ENCODE results near the gene TAAR2.
"Not testable (repeated sequence)": the region's sequence is repeated elsewhere in the genome, so short reads cannot be mapped to it uniquely, and the experiment has no call there.

TAAR2 gene

GRCh38 chr6:132624175-132624574, at the start of gene TAAR2:
TSS of gene TAAR2 (minus strand) at chr6:132624275. CDS start at chr6:132624275, 0 bp downstream.
- no peak for DNase-seq (ENCODE audit: low read depth in 3 of 3)

GRCh38 chr6:132673376-132674094, 49.5 kb upstream of the TAAR2 start:
- no peak for DNase-seq (ENCODE audit: low read depth in 3 of 3)

GRCh38 chr6:132671295-132671694, 47.2 kb upstream of the TAAR2 start:
- no peak for DNase-seq (ENCODE audit: low read depth in 3 of 3)

- no peak for DNase-seq (ENCODE audit: low read depth in 3 of 3)
Observed at GRCh38 chr6:132669690-132670291, 45.7 kb upstream of the TAAR2 start.

GRCh38 chr6:132666118-132666517, 42.0 kb upstream of the TAAR2 start:
- DNase-seq (ENCODE audit: low read depth in 3 of 3), result no peak

- no peak for DNase-seq (ENCODE audit: low read depth in 3 of 3)
Observed at GRCh38 chr6:132664309-132665034, 40.4 kb upstream of the TAAR2 start.

GRCh38 chr6:132663661-132664060, 39.6 kb upstream of the TAAR2 start:
- no peak for DNase-seq (ENCODE audit: low read depth in 3 of 3)

- DNase-seq (ENCODE audit: low read depth in 3 of 3), result no peak
Observed at GRCh38 chr6:132661906-132662305, 37.8 kb upstream of the TAAR2 start.

- DNase-seq (ENCODE audit: low read depth in 3 of 3), result no peak
Observed at GRCh38 chr6:132659082-132659481, 35.0 kb upstream of the TAAR2 start, which contains the start of gene TAAR1. TSS of gene TAAR1 (minus strand) at chr6:132659182. CDS start at chr6:132646003, 13,179 bp downstream.

- DNase-seq (ENCODE audit: low read depth in 3 of 3), result no peak
Observed at GRCh38 chr6:132651062-132651461, 27.0 kb upstream of the TAAR2 start.

- no peak for DNase-seq (ENCODE audit: low read depth in 3 of 3)
Observed at GRCh38 chr6:132650429-132650828, 26.4 kb upstream of the TAAR2 start.

- DNase-seq (ENCODE audit: low read depth in 3 of 3), result no peak
Observed at GRCh38 chr6:132648828-132649227, 24.8 kb upstream of the TAAR2 start.

GRCh38 chr6:132648356-132648755, 24.3 kb upstream of the TAAR2 start:
- DNase-seq (ENCODE audit: low read depth in 3 of 3), result no peak

GRCh38 chr6:132643547-132643946, 19.5 kb upstream of the TAAR2 start:
- DNase-seq (ENCODE audit: low read depth in 3 of 3), result no peak

GRCh38 chr6:132637135-132637534, 13.1 kb upstream of the TAAR2 start:
- DNase-seq (ENCODE audit: low read depth in 3 of 3), result not testable (repeated sequence)

GRCh38 chr6:132635906-132636305, 11.8 kb upstream of the TAAR2 start:
- DNase-seq (ENCODE audit: low read depth in 3 of 3), result not testable (repeated sequence)

- DNase-seq (ENCODE audit: low read depth in 3 of 3), result not testable (repeated sequence)
Observed at GRCh38 chr6:132635288-132635687, 11.2 kb upstream of the TAAR2 start.

- DNase-seq (ENCODE audit: low read depth in 3 of 3), result no peak
Observed at GRCh38 chr6:132634796-132635195, 10.7 kb upstream of the TAAR2 start.

GRCh38 chr6:132633362-132633761, 9.3 kb upstream of the TAAR2 start:
- DNase-seq (ENCODE audit: low read depth in 3 of 3), result no peak

GRCh38 chr6:132623106-132623845, 799 bp downstream of the TAAR2 start:
- DNase-seq (ENCODE audit: low read depth in 3 of 3), result no peak

GRCh38 chr6:132616677-132617076, 7.4 kb downstream of the TAAR2 start:
- DNase-seq (ENCODE audit: low read depth in 3 of 3), result no peak

GRCh38 chr6:132614554-132614953, 9.5 kb downstream of the TAAR2 start:
- DNase-seq (ENCODE audit: low read depth in 3 of 3), result no peak

All from stimulated activated CD4-positive, alpha-beta T cell treated with anti-CD3 and anti-CD28 coated beads, TNF-alpha, amount 100 ng/mL, for 4 hours (primary cell).